LoVo (cell line): ENCODE results near the gene PLPPR1.

Experiments used
- DNase-seq: peaks from one replicate; pipeline ENCODE4 v3.0.0-alpha.2; 2016; ENCODE audit warnings: low spot score

Gene PLPPR1

GRCh38 chr9:101047848-101048397, 19.4 kb downstream of the PLPPR1 start:
- no peak for DNase-seq

GRCh38 chr9:101050650-101051049, 22.1 kb downstream of the PLPPR1 start:
- no peak for DNase-seq

GRCh38 chr9:101054657-101055056, 26.1 kb downstream of the PLPPR1 start:
- no peak for DNase-seq

- no peak for DNase-seq
These were observed 27.0 kb downstream of the PLPPR1 start for GRCh38 chr9:101055516-101055915.

- DNase-seq = no peak
These were observed 34.2 kb downstream of the PLPPR1 start for GRCh38 chr9:101062686-101063085.

- DNase-seq = no peak
These were observed 34.7 kb downstream of the PLPPR1 start for GRCh38 chr9:101063192-101063591.

- no peak for DNase-seq
These were observed 35.7 kb downstream of the PLPPR1 start for GRCh38 chr9:101064206-101064605.

GRCh38 chr9:101065930-101066329, 37.4 kb downstream of the PLPPR1 start:
- DNase-seq = no peak

GRCh38 chr9:101068696-101069095, 40.2 kb downstream of the PLPPR1 start:
- DNase-seq = no peak

GRCh38 chr9:101072259-101072658, 43.7 kb downstream of the PLPPR1 start:
- DNase-seq = no peak

- no peak for DNase-seq
These were observed 44.6 kb downstream of the PLPPR1 start for GRCh38 chr9:101073122-101073521.

GRCh38 chr9:101081641-101082040, 53.1 kb downstream of the PLPPR1 start:
- no peak for DNase-seq

- no peak for DNase-seq
These were observed 55.1 kb downstream of the PLPPR1 start for GRCh38 chr9:101083448-101084202.

- DNase-seq = no peak
These were observed 58.9 kb downstream of the PLPPR1 start for GRCh38 chr9:101087426-101087825.

- no peak for DNase-seq
These were observed 64.4 kb downstream of the PLPPR1 start for GRCh38 chr9:101092922-101093321.

- no peak for DNase-seq
These were observed 65.1 kb downstream of the PLPPR1 start for GRCh38 chr9:101093620-101094019.

- no peak for DNase-seq
These were observed 66.2 kb downstream of the PLPPR1 start for GRCh38 chr9:101094686-101095085.

- DNase-seq = no peak
These were observed 68.7 kb downstream of the PLPPR1 start for GRCh38 chr9:101097210-101097609.

- DNase-seq = no peak
These were observed 69.9 kb downstream of the PLPPR1 start for GRCh38 chr9:101098392-101098791.

GRCh38 chr9:101114317-101114716, 85.8 kb downstream of the PLPPR1 start:
- no peak for DNase-seq

- DNase-seq = no peak
These were observed 86.6 kb downstream of the PLPPR1 start for GRCh38 chr9:101115102-101115501.

- DNase-seq = no peak
These were observed 88.6 kb downstream of the PLPPR1 start for GRCh38 chr9:101117161-101117560.

GRCh38 chr9:101119206-101119819, 90.8 kb downstream of the PLPPR1 start:
- peak; percentile 28 for DNase-seq
